ENCODE measurements around the gene GPN2. TPM values are rescaled to one million over a fixed set of nuclear protein-coding genes. Genes with fewer than 3 reads are reported as not detected.

GPN2 gene
- total RNA-seq, 1 experiment from 2014 or later = 32.0 TPM

DNA sequence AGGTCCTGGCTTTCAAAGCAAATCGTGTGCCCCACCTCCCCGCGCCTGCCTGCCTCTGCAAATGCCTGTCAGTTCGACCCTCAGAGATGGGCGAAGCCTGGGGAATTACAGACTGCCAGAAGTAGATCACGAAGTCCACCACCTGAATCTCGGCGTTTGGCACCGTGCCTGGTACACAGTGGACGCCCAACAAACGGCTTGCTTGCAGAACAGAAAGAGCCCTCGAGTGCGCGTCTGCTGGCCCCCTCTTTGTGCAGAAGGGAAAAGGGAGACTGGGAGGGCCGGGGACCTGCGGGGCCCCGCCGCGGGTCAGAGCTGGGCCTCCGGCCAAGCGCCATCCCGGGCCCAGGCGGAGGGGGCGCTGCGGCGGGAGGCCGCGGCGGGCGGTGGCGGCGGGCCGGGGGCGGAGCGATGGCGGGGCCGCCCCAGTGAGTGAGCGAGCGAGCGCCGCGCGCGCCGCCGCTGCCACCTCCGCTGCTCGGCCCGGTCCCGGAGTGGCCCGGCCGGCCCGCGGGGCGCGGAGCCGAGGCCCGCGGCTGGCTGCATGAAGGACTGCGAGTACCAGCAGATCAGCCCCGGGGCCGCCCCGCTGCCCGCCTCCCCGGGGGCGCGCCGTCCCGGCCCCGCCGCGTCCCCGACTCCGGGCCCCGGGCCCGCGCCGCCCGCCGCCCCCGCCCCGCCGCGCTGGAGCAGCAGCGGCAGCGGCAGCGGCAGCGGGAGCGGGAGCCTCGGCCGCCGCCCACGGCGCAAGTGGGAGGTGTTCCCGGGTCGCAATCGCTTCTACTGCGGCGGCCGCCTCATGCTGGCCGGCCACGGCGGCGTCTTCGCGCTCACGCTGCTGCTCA lies 63.6 kb downstream of the GPN2 start, which contains the start of gene ZDHHC18:
Gene ZDHHC18 (plus strand): TSS at position 428 of the 845 bp plus-strand sequence. CDS start 117 bp downstream, at position 545.
- Histone ChIP-seq H3K9me3 (no peaks in the 10 kb centered on the region), H3K36me3 (ENCODE audit: control insufficient read depth, insufficient read depth, low read length) (no peaks in the 10 kb centered on the region), H3K27me3 (replicated peaks; ENCODE audit: control insufficient read depth, insufficient read depth, low read length) (no peaks in the 10 kb centered on the region), H3K4me1 (peaks cover 18% of the 10 kb centered on the region), H3K4me3 (ENCODE audit: low read depth, low read length) (peak within 1 kb of the TSS; percentile 71)
- CTCF ChIA-PET = interaction anchor here (1.0 kb wide), 2 partner anchors 16 to 41 kb away, joined by 3 to 4 read pairs; no protein-coding TSS in a partner anchor
- POLR2A ChIA-PET = interaction anchor here (0.8 kb wide), 1 partner anchor 135 kb away, joined by 3 read pairs; no protein-coding TSS in a partner anchor
- Mint-ChIP-seq H3K27ac (ENCODE audit: unreplicated experiment) (peak within 1 kb of the TSS; percentile 68), H3K36me3 (ENCODE audit: insufficient read depth, unreplicated experiment) (peaks cover 5% of the 10 kb centered on the region), H3K4me1 (ENCODE audit: low read depth, unreplicated experiment) (peaks cover 16% of the 10 kb centered on the region), H3K27me3 (ENCODE audit: insufficient read depth, unreplicated experiment) (no peaks in the 10 kb centered on the region), H3K9me3 (ENCODE audit: unreplicated experiment) (no peaks in the 10 kb centered on the region), H3K4me3 (ENCODE audit: unreplicated experiment) (peak within 1 kb of the TSS; percentile 88)
- TF ChIP-seq, protein P1, sequence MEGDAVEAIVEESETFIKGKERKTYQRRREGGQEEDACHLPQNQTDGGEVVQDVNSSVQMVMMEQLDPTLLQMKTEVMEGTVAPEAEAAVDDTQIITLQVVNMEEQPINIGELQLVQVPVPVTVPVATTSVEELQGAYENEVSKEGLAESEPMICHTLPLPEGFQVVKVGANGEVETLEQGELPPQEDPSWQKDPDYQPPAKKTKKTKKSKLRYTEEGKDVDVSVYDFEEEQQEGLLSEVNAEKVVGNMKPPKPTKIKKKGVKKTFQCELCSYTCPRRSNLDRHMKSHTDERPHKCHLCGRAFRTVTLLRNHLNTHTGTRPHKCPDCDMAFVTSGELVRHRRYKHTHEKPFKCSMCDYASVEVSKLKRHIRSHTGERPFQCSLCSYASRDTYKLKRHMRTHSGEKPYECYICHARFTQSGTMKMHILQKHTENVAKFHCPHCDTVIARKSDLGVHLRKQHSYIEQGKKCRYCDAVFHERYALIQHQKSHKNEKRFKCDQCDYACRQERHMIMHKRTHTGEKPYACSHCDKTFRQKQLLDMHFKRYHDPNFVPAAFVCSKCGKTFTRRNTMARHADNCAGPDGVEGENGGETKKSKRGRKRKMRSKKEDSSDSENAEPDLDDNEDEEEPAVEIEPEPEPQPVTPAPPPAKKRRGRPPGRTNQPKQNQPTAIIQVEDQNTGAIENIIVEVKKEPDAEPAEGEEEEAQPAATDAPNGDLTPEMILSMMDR (IDR thresholded peaks at IDR 0.05; ENCODE audit: insufficient read depth in 1 of 2, low read depth in 1 of 2, low read length in 1 of 2, severe bottlenecking in 1 of 2, unreplicated experiment in 1 of 2) = peak; percentile 13 to 33
- intact Hi-C loops (cut with micrococcal nuclease; ENCODE audit: unreplicated experiment) = no loop called here
- DNase-seq = peak in 1 of 2 experiments; percentile 77
- no TSS peak for BruUV-seq (replicated peaks)

Other genes with a start within 250 kb of the GPN2 start
- gene ARID1A, start 194.3 kb downstream of the GPN2 start, total RNA-seq (2022) = 66.5 and 73.3 TPM in 2 replicates
- 10.0 and 12.3 TPM in 2 replicates for gene PIGV, start 102.3 kb downstream of the GPN2 start, total RNA-seq (2022)
- 21.3 and 21.9 TPM in 2 replicates for gene ZDHHC18, start 63.6 kb downstream of the GPN2 start, total RNA-seq (2022)
- 21.4 and 22.1 TPM in 2 replicates for gene SFN, start 27.1 kb downstream of the GPN2 start, total RNA-seq (2022)
- 19.1 and 20.6 TPM in 2 replicates for gene GPATCH3, start 10.2 kb upstream of the GPN2 start, total RNA-seq (2022)
- gene NR0B2, start 23.7 kb upstream of the GPN2 start, total RNA-seq (2022) = 0.34 TPM in 1 of 2 replicates, not detected in the other
- gene NUDC, start 31.5 kb upstream of the GPN2 start, total RNA-seq (2022) = 81.3 and 87.2 TPM in 2 replicates
- 13.5 and 14.1 TPM in 2 replicates for gene KDF1, start 70.2 kb upstream of the GPN2 start, total RNA-seq (2022)
- 23.3 and 23.6 TPM in 2 replicates for gene TRNP1, start 103.4 kb upstream of the GPN2 start, total RNA-seq (2022)
- 19.4 and 21.1 TPM in 2 replicates for gene TENT5B, start 122.6 kb upstream of the GPN2 start, total RNA-seq (2022)